HG02970 (cell line): ENCODE data around the gene INPP5E.

ENCODE experiments used
- ATAC-seq: cut with Tn5 transposase; IDR thresholded peaks from one replicate; pipeline ENCODE4 v1.9.1; 2021; ENCODE audit warnings: mild to moderate bottlenecking, moderate library complexity, moderate number of reproducible peaks; ENCODE audit not compliant: unreplicated experiment, low FRiP score

INPP5E gene

GRCh38 chr9:136448655-136449054 is 9.0 kb upstream of the INPP5E start:
- ATAC-seq, result no peak

- ATAC-seq, result no peak
Observed at GRCh38 chr9:136447173-136447778, 7.6 kb upstream of the INPP5E start.

GRCh38 chr9:136445799-136446198 is 6.2 kb upstream of the INPP5E start:
- no peak for ATAC-seq

GRCh38 chr9:136444102-136444501 is 4.5 kb upstream of the INPP5E start:
- no peak for ATAC-seq

GRCh38 chr9:136443687-136444086 is 4.0 kb upstream of the INPP5E start:
- ATAC-seq, result no peak

- ATAC-seq, result no peak
Observed at GRCh38 chr9:136443087-136443486, 3.4 kb upstream of the INPP5E start.

GRCh38 chr9:136442265-136442664 is 2.6 kb upstream of the INPP5E start:
- no peak for ATAC-seq

GRCh38 chr9:136441681-136442245 is 2.1 kb upstream of the INPP5E start:
- ATAC-seq, result no peak

GRCh38 chr9:136441191-136441680 is 1.6 kb upstream of the INPP5E start:
- ATAC-seq, result no peak

GRCh38 chr9:136438548-136439480 is 831 bp downstream of the INPP5E start:
- peak; percentile 50 for ATAC-seq

- ATAC-seq, result no peak
Observed at GRCh38 chr9:136437839-136438547, 1.7 kb downstream of the INPP5E start.

GRCh38 chr9:136437430-136437829 is 2.2 kb downstream of the INPP5E start:
- ATAC-seq, result no peak

- no peak for ATAC-seq
Observed at GRCh38 chr9:136436055-136436634, 3.5 kb downstream of the INPP5E start.

GRCh38 chr9:136434580-136435169 is 5.0 kb downstream of the INPP5E start:
- ATAC-seq, result no peak

GRCh38 chr9:136433849-136434579 is 5.6 kb downstream of the INPP5E start:
- ATAC-seq, result no peak

GRCh38 chr9:136433043-136433715 is 6.5 kb downstream of the INPP5E start:
- ATAC-seq, result no peak

- no peak for ATAC-seq
Observed at GRCh38 chr9:136432591-136432990, 7.1 kb downstream of the INPP5E start.

- ATAC-seq, result no peak
Observed at GRCh38 chr9:136431782-136432350, 7.8 kb downstream of the INPP5E start.
